HepG2 (cell line): Measurements from ENCODE around the gene CIT. TPM values are rescaled to one million over a fixed set of nuclear protein-coding genes. Genes with fewer than 3 reads are reported as not detected.

Experiments used
- ATAC-seq: fragments of 200-7000 bp; cut with Tn5 transposase; 3 replicates; pipeline ENCODE4 v1.9.1; 2020; ENCODE audit warnings: mild to moderate bottlenecking, moderate library complexity
- BruUV-seq: library from RNA; stranded (reverse); fragments of 400-500 nt; replicated peaks from 2 replicates; lab custom pipeline; 2021; lab: Mats Ljungman, UMichigan
- CTCF ChIA-PET: fragments of 300-600 bp; formaldehyde crosslinking; extraction: SDS; loops from one replicate; lab custom pipeline; 2021; ENCODE audit warnings: low total read pairs, inconsistent platforms, low intra/inter-chr PET ratio; lab: Yijun Ruan, JAX
- POLR2A ChIA-PET: fragments of 350-600 bp; sonication (Branson Sonifier 250); formaldehyde crosslinking; loops from one replicate; lab custom pipeline; 2020; ENCODE audit warnings: antibody characterized with exemption, inconsistent platforms; lab: Yijun Ruan, JAX
- DNase-seq: peaks from one replicate; pipeline ENCODE4 v3.0.0-alpha.2; 2015; ENCODE audit warnings: low spot score
- FAIRE-seq: peaks from 3 replicates; lab custom pipeline; 2011; peaks lifted over from hg19 to GRCh38; lab: Jason Lieb, UNC
- H2AFZ ChIP-seq: one replicate; pipeline ENCODE4 v1.6.1; 2011; ENCODE audit warnings: low read length, inconsistent platforms
- H3K27ac ChIP-seq: fragments of 300-600 bp; 3 replicates; pipeline ENCODE4 v1.8.0; 2011; ENCODE audit warnings: mixed run types, mild to moderate bottlenecking, mixed read lengths, low read length, inconsistent platforms; ENCODE audit not compliant: insufficient read depth; ENCODE audit errors: extremely low read length
- H3K27me3 ChIP-seq, 2 experiments: fragments of 200-600 bp in 1 of 2; 2 replicates in 1 of 2; 3 replicates in 1 of 2; pipeline versions ENCODE4 v1.6.0 to v1.8.0; 2011; ENCODE audit warnings: low read length in 2 of 2, mild to moderate bottlenecking in 2 of 2, moderate library complexity in 2 of 2, inconsistent platforms in 1 of 2; ENCODE audit not compliant: insufficient read depth in 2 of 2, control insufficient read depth in 1 of 2
- H3K36me3 ChIP-seq, 2 experiments: fragments of 200-600 bp in 1 of 2; replicated peaks in 1 of 2; 2 replicates in 1 of 2; 3 replicates in 1 of 2; pipeline versions ENCODE4 v1.5.1 to v1.8.0; 2011; ENCODE audit warnings: low read length in 2 of 2, inconsistent platforms in 1 of 2; ENCODE audit not compliant: insufficient read depth in 2 of 2, control insufficient read depth in 1 of 2
- H3K4me1 ChIP-seq: 2 replicates; pipeline ENCODE4 v1.5.1; 2012; ENCODE audit warnings: low read length, inconsistent platforms; ENCODE audit not compliant: insufficient read depth
- H3K4me2 ChIP-seq: 2 replicates; pipeline ENCODE4 v1.6.0; 2011; ENCODE audit warnings: low read depth, low read length, inconsistent platforms
- H3K4me3 ChIP-seq, 3 experiments: fragments of 200-600 bp in 1 of 3; sonication (generic), shearing (Covaris generic) in 1 of 3; replicated peaks in 1 of 3; 2 replicates each; pipeline ENCODE4 v1.5.1; 2011 to 2016; ENCODE audit warnings: low read length in 3 of 3, inconsistent platforms in 2 of 3, low read depth in 2 of 3, mild to moderate bottlenecking in 2 of 3, control low read depth in 1 of 3, mixed read lengths in 1 of 3; ENCODE audit not compliant: insufficient read depth in 1 of 3
- H3K79me2 ChIP-seq: one replicate; pipeline ENCODE4 v1.6.1; 2011; ENCODE audit warnings: low read length, inconsistent platforms; ENCODE audit not compliant: insufficient read depth
- H3K9ac ChIP-seq: 2 replicates; pipeline ENCODE4 v1.6.0; 2011; ENCODE audit warnings: mild to moderate bottlenecking, low read depth, low read length, inconsistent platforms; ENCODE audit not compliant: insufficient read depth
- H3K9me3 ChIP-seq: 2 replicates; pipeline ENCODE4 v1.5.1; 2012; ENCODE audit warnings: mild to moderate bottlenecking, low read length
- H4K20me1 ChIP-seq: 2 replicates; pipeline ENCODE4 v1.6.0; 2011; ENCODE audit warnings: inconsistent platforms, mild to moderate bottlenecking, low read length, moderate library complexity; ENCODE audit not compliant: insufficient read depth
- HNF4G ChIP-seq, 2 experiments: sonication (generic) in 1 of 2; formaldehyde crosslinking in 1 of 2; IDR thresholded peaks; 2 replicates each; pipeline versions ENCODE4 v1.4.0 to v1.6.1; 2011 to 2020; ENCODE audit warnings: borderline replicate concordance in 2 of 2, low read depth in 2 of 2, mild to moderate bottlenecking in 2 of 2, low read length in 1 of 2, missing genetic modification reagents in 1 of 2, moderate library complexity in 1 of 2
- PAF1 ChIP-seq: IDR thresholded peaks from 2 replicates; pipeline ENCODE4 v1.6.1; 2016; ENCODE audit warnings: missing genetic modification reagents, missing compliant biosample characterization
- PAX8 ChIP-seq: sonication (generic); formaldehyde crosslinking; IDR thresholded peaks from 2 replicates; pipeline ENCODE4 v1.8.0; 2022; ENCODE audit warnings: mild to moderate bottlenecking, missing genetic modification reagents, borderline replicate concordance
- SP140L ChIP-seq: sonication (generic); formaldehyde crosslinking; IDR thresholded peaks from 2 replicates; pipeline ENCODE4 v1.4.0; 2020; ENCODE audit warnings: missing genetic modification reagents, borderline replicate concordance
- WGBS: methylation state at CpG from one replicate; pipeline ENCODE4 v1.1.6; 2017; ENCODE audit warnings: low lambda C conversion rate; 5-methylcytosine and 5-hydroxymethylcytosine counted together
- in situ Hi-C: cut with HindIII; loops from 2 replicates; pipeline ENCODE4 v1.10.0; 2017; ENCODE audit warnings: low pct_unique_long_range_greater_than_20kb; ENCODE audit not compliant: extremely low pct_ligation_motif_present
- intact Hi-C: fragments of 100-400 bp; cut with micrococcal nuclease; formaldehyde crosslinking; loops from one replicate; pipeline ENCODE4 v1.10.0; 2022; ENCODE audit not compliant: unreplicated experiment
- polyA plus RNA-seq, 8 experiments: library from polyadenylated mRNA; depleted of rRNA in 3 of 8; stranded (reverse) in 7 of 8; unstranded in 1 of 8; fragments of >200 nt; fragmentation: Illumina TruSeq in 4 of 8; extraction: Trizol in 4 of 8; gene quantifications; 2 replicates each; pipeline versions ENCODE4 v1.2.1 to v1.2.3, GENCODE V29; 2011 to 2016; ENCODE audit warnings: low read depth in 4 of 8, missing spikeins in 1 of 8, mixed read lengths in 1 of 8; ENCODE audit not compliant: insufficient read depth in 1 of 8
- total RNA-seq, 5 experiments: library from RNA; depleted of rRNA; stranded (reverse); fragments of >200 nt; fragmentation: Illumina TruSeq; extraction: Trizol; gene quantifications; 2 replicates each; pipeline ENCODE4 v1.2.3, GENCODE V29; 2016; ENCODE audit warnings: low read depth in 1 of 5
- TF ChIP-seq, protein P1 (sequence below): sonication (generic); formaldehyde crosslinking; conservative IDR thresholded peaks from 2 replicates; pipeline ENCODE4 v1.4.0; 2020; ENCODE audit warnings: missing genetic modification reagents
- TF ChIP-seq, protein P2 (sequence below): IDR thresholded peaks from 2 replicates; pipeline ENCODE4 v1.6.1; 2016; ENCODE audit warnings: missing compliant biosample characterization, missing genetic modification reagents, borderline replicate concordance

The CIT gene
- total and polyA plus RNA-seq, 2 of the 13 experiments (the other 11 are each of a cell fraction or from before 2014, with no cell fraction given) = 7.7 to 11.7 TPM

DNA sequence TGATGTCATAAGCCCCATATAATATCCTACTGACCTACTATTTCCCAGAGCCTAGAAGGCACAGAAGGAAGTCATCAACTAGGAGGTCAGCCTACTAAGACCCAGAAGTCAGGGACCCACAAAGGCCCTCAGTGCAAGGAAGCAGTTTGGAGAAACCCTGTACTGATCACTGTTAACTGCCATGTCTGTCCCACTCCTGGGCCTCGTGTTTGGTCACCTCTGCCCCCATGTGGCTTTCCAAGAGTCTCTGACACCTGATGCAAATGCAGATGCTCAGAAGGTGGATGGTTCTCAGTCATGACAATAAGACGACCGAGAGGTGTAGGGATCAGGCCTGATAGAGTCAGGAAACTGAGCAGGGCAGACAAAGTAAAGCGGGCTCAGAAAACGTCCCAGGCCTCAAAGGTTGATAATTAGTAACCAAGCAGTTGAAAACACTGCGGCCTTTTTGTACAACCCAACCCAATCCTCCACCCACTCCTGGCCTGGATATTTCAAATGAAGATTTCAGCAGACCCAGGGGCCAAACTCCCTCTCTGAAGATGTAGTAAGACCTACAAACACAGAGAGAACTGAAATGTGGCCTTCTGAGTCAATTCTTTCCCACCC, 185.8 kb downstream of the CIT start (continued):
- TF ChIP-seq, protein P1, sequence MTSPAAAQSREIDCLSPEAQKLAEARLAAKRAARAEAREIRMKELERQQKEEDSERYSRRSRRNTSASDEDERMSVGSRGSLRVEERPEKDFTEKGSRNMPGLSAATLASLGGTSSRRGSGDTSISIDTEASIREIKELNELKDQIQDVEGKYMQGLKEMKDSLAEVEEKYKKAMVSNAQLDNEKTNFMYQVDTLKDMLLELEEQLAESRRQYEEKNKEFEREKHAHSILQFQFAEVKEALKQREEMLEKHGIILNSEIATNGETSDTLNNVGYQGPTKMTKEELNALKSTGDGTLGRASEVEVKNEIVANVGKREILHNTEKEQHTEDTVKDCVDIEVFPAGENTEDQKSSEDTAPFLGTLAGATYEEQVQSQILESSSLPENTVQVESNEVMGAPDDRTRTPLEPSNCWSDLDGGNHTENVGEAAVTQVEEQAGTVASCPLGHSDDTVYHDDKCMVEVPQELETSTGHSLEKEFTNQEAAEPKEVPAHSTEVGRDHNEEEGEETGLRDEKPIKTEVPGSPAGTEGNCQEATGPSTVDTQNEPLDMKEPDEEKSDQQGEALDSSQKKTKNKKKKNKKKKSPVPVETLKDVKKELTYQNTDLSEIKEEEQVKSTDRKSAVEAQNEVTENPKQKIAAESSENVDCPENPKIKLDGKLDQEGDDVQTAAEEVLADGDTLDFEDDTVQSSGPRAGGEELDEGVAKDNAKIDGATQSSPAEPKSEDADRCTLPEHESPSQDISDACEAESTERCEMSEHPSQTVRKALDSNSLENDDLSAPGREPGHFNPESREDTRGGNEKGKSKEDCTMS (CRISPR knock-in tag) = no peak
- no peak for TF ChIP-seq PAF1
- TF ChIP-seq HNF4G (IDR thresholded peaks at IDR 0.05; ENCODE audit: borderline replicate concordance, low read depth, low read length) = peak; percentile 22; the same call in 1 of the 2 replicates
- TF ChIP-seq HNF4G (CRISPR knock-in tag; IDR thresholded peaks at IDR 0.05; ENCODE audit: borderline replicate concordance, low read depth) = no peak
- no peak for TF ChIP-seq PAX8
- no peak for TF ChIP-seq SP140L (CRISPR knock-in tag)
- TF ChIP-seq, all 625 proteins: peak for 14

DNA sequence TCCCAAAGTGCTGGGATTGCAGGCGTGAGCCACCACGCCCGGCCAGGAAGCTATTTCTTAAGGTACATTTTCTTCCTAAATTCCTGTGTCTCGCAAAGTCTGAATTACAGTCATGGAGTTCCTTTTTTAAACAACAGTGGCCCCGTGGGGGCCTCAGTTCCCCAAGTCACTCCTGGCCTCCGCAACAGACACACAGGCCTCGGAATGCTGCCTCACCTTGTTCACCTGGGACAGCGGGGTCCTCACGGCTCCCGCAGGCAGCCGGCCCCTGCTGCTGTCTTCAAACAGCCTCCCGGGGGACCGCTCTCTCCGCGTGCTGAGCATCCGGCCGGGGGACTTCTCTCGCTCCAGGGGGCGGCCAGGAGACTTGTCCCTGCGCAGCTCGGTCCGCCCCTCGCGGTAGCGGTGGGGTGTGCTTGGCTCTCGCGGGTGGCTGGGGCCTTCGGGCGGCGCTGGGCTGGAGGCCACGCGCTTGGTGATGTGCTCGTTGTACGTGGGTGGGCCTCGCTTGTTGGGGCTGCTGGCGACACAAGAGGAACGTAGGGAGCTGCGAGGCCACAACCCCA, 187.1 kb downstream of the CIT start:
- no peaks in the 10 kb centered on the region for H4K20me1 ChIP-seq
- TF ChIP-seq, protein P2, sequence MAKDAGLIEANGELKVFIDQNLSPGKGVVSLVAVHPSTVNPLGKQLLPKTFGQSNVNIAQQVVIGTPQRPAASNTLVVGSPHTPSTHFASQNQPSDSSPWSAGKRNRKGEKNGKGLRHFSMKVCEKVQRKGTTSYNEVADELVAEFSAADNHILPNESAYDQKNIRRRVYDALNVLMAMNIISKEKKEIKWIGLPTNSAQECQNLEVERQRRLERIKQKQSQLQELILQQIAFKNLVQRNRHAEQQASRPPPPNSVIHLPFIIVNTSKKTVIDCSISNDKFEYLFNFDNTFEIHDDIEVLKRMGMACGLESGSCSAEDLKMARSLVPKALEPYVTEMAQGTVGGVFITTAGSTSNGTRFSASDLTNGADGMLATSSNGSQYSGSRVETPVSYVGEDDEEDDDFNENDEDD (CRISPR knock-in tag) = no peak
- H3K9me3 ChIP-seq = no peaks in the 10 kb centered on the region
- ATAC-seq (no peak), DNase-seq (no peak), FAIRE-seq (no peak)
- 97% methylated on average over 26 of the region's 38 CpGs for WGBS
- POLR2A ChIA-PET = no interaction called here
- intact Hi-C loops (loop anchor here (10.0 kb wide), 1 partner anchor 95 kb away; no protein-coding TSS in a partner anchor), in situ Hi-C loops (no loop called here)
- H2AFZ ChIP-seq = no peak overlapping the region
- BruUV-seq = no TSS peak
- peaks cover 3 to 17% of the 10 kb centered on the region in 2 experiments; a peak in 4 of 5 replicates for H3K36me3 ChIP-seq
- H3K79me2 ChIP-seq = no peaks in the 10 kb centered on the region
- no peak overlapping the region for H3K27ac ChIP-seq
- no peak overlapping the region for H3K4me2 ChIP-seq
- no peaks in the 10 kb centered on the region for H3K27me3 ChIP-seq
- H3K4me3 ChIP-seq = no peak overlapping the region
- H3K9ac ChIP-seq = no peak overlapping the region
- CTCF ChIA-PET = no interaction called here
- peaks cover 63% of the 10 kb centered on the region for H3K4me1 ChIP-seq
